Breast epithelium (tissue), 3 donors: ENCODE data around the gene ITGB6.

Experiments used
- POLR2A ChIP-seq: fragments of 450-650 bp; IDR thresholded peaks from one replicate; pipeline ENCODE4 v1.6.1; 2016; ENCODE audit warnings: antibody characterized with exemption, mild to moderate bottlenecking, moderate library complexity
- POLR2AphosphoS5 ChIP-seq, 3 donors: sonication (generic); formaldehyde crosslinking; IDR thresholded peaks; one replicate each; pipeline ENCODE4 v1.6.1; 2017; ENCODE audit warnings: antibody characterized with exemption in 3 of 3
- TF ChIP-seq, protein P1 (sequence below), 3 donors: fragments of 450-650 bp; IDR thresholded peaks; one replicate each; pipeline ENCODE4 v1.5.1; 2016 to 2017; ENCODE audit warnings: antibody characterized with exemption in 3 of 3, mild to moderate bottlenecking in 3 of 3, moderate library complexity in 3 of 3

DNA sequence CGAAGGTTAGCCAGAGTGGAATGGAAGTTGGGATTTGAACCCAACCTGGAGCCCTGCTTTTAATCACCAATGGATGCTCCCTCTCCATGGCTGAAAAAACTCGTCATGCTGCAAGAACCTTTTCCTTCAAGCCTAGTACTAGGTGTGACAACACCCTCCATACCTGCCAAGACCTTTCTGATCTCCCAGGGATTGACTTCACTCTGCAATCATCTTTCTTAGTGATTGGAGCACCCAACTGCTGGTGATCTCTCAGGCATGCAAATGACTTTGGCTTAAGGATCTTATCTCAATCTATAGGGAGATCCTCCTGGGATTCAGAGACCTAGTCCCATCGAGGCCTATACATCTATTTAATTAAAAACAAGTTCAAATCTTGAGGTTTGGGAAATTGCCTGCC lies 23.5 kb upstream of the ITGB6 start:
- TF ChIP-seq POLR2A (no peak), POLR2AphosphoS5 (IDR thresholded peaks at IDR 0.05) (no peak)
- TF ChIP-seq, protein P1, sequence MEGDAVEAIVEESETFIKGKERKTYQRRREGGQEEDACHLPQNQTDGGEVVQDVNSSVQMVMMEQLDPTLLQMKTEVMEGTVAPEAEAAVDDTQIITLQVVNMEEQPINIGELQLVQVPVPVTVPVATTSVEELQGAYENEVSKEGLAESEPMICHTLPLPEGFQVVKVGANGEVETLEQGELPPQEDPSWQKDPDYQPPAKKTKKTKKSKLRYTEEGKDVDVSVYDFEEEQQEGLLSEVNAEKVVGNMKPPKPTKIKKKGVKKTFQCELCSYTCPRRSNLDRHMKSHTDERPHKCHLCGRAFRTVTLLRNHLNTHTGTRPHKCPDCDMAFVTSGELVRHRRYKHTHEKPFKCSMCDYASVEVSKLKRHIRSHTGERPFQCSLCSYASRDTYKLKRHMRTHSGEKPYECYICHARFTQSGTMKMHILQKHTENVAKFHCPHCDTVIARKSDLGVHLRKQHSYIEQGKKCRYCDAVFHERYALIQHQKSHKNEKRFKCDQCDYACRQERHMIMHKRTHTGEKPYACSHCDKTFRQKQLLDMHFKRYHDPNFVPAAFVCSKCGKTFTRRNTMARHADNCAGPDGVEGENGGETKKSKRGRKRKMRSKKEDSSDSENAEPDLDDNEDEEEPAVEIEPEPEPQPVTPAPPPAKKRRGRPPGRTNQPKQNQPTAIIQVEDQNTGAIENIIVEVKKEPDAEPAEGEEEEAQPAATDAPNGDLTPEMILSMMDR (IDR thresholded peaks at IDR 0.05) = no peak
